ENCODE data around the gene DCAF17. TPM values are rescaled to one million over a fixed set of nuclear protein-coding genes. Genes with fewer than 3 reads are reported as not detected.

Gene DCAF17
- total and polyA plus RNA-seq, 2 of the 13 experiments (the other 11 are each of a cell fraction or from before 2014, with no cell fraction given), result 13.7 to 30.0 TPM

DNA sequence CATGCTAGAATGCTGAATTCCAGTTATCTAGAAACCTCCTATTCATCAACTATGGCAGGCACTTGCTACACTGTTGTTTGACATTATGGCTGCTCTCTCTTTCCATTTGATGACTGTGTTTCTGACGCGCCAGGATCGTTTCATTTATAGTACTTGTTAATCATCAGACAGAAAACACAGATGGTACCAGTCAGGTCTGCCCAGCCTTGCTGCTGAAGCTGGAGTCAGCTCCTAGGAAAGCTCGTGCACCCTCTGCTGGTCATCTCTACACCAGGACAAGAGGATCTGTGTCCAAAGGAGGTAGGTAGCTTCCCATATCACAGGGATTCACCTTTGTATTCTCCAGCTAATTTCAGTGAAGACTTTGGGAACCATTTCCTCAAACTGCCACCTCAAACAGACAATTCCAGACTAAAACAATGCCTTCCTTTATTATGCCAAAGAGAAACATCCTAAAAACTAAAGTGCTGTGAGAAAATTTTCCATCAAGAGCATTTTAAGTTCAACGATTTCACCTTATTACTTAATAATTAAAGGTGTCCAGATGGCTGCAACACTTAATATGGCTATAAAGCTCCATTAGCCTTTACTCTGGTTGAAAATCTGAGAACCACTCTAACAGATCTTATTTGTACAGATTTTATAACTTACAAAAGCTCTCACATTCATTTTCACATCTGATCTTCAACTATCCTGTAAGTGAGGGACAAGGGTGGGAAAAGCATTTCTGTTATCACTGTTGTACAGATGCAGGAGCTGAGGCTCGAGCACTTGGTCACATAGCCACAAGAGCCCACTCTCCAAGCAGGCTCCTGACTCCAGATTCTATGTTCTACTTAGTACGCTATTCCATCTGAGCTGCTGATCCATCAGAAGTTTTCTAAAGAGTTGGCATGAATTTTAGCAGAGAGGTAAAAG is 17.8 kb upstream of the DCAF17 start (continued):
- TF ChIP-seq ZBTB44 (CRISPR knock-in tag; IDR thresholded peaks at IDR 0.05) (no peak), SOX13 (IDR thresholded peaks at IDR 0.05) (no peak), SOX13 (CRISPR knock-in tag; conservative IDR thresholded peaks at IDR 0.05 in 1 of 2, IDR thresholded peaks at IDR 0.05 in 1 of 2) (0 out of 4 replicates have a peak, but pooled peaks of 1 of the 2 experiments have one; percentile 25), ARID2 (CRISPR knock-in tag; IDR thresholded peaks at IDR 0.05; ENCODE audit: borderline replicate concordance) (0 out of 2 replicates have a peak, but pooled peaks have one; percentile 32), HMGA1 (CRISPR knock-in tag; conservative IDR thresholded peaks at IDR 0.05) (no peak), ZNF3 (CRISPR knock-in tag; IDR thresholded peaks at IDR 0.05) (no peak), ZNF468 (CRISPR knock-in tag; IDR thresholded peaks at IDR 0.05) (no peak), NFE2L1 (CRISPR knock-in tag; IDR thresholded peaks at IDR 0.05; ENCODE audit: borderline replicate concordance) (no peak), ZNF207 (IDR thresholded peaks at IDR 0.05; ENCODE audit: borderline replicate concordance) (no peak), ZNF12 (CRISPR knock-in tag; IDR thresholded peaks at IDR 0.05) (peak; percentile 77; the same call in 1 of the 2 replicates), PCBP2 (optimal IDR thresholded peaks at IDR 0.05; ENCODE audit: low read depth, low read length, poor library complexity, severe bottlenecking) (no peak), CHCHD3 (CRISPR knock-in tag; IDR thresholded peaks at IDR 0.05) (no peak), ZNF274 (CRISPR knock-in tag; IDR thresholded peaks at IDR 0.05) (no peak), ZNF616 (CRISPR knock-in tag; IDR thresholded peaks at IDR 0.05; ENCODE audit: low read depth) (no peak), MAFF (IDR thresholded peaks at IDR 0.05; ENCODE audit: low read depth, low read length) (no peak), RXRB (CRISPR knock-in tag; IDR thresholded peaks at IDR 0.05; ENCODE audit: borderline replicate concordance) (peak; percentile 53; the same call in 1 of the 2 replicates), XBP1 (CRISPR knock-in tag; IDR thresholded peaks at IDR 0.05) (no peak), ADNP (CRISPR knock-in tag; IDR thresholded peaks at IDR 0.05) (no peak)
- TF ChIP-seq, protein P1, sequence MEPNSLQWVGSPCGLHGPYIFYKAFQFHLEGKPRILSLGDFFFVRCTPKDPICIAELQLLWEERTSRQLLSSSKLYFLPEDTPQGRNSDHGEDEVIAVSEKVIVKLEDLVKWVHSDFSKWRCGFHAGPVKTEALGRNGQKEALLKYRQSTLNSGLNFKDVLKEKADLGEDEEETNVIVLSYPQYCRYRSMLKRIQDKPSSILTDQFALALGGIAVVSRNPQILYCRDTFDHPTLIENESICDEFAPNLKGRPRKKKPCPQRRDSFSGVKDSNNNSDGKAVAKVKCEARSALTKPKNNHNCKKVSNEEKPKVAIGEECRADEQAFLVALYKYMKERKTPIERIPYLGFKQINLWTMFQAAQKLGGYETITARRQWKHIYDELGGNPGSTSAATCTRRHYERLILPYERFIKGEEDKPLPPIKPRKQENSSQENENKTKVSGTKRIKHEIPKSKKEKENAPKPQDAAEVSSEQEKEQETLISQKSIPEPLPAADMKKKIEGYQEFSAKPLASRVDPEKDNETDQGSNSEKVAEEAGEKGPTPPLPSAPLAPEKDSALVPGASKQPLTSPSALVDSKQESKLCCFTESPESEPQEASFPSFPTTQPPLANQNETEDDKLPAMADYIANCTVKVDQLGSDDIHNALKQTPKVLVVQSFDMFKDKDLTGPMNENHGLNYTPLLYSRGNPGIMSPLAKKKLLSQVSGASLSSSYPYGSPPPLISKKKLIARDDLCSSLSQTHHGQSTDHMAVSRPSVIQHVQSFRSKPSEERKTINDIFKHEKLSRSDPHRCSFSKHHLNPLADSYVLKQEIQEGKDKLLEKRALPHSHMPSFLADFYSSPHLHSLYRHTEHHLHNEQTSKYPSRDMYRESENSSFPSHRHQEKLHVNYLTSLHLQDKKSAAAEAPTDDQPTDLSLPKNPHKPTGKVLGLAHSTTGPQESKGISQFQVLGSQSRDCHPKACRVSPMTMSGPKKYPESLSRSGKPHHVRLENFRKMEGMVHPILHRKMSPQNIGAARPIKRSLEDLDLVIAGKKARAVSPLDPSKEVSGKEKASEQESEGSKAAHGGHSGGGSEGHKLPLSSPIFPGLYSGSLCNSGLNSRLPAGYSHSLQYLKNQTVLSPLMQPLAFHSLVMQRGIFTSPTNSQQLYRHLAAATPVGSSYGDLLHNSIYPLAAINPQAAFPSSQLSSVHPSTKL (CRISPR knock-in tag; IDR thresholded peaks at IDR 0.05), result peak; percentile 69
- TF ChIP-seq, protein P2, sequence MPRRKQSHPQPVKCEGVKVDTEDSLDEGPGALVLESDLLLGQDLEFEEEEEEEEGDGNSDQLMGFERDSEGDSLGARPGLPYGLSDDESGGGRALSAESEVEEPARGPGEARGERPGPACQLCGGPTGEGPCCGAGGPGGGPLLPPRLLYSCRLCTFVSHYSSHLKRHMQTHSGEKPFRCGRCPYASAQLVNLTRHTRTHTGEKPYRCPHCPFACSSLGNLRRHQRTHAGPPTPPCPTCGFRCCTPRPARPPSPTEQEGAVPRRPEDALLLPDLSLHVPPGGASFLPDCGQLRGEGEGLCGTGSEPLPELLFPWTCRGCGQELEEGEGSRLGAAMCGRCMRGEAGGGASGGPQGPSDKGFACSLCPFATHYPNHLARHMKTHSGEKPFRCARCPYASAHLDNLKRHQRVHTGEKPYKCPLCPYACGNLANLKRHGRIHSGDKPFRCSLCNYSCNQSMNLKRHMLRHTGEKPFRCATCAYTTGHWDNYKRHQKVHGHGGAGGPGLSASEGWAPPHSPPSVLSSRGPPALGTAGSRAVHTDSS (CRISPR knock-in tag; conservative IDR thresholded peaks at IDR 0.05), result no peak
- TF ChIP-seq, protein P3, sequence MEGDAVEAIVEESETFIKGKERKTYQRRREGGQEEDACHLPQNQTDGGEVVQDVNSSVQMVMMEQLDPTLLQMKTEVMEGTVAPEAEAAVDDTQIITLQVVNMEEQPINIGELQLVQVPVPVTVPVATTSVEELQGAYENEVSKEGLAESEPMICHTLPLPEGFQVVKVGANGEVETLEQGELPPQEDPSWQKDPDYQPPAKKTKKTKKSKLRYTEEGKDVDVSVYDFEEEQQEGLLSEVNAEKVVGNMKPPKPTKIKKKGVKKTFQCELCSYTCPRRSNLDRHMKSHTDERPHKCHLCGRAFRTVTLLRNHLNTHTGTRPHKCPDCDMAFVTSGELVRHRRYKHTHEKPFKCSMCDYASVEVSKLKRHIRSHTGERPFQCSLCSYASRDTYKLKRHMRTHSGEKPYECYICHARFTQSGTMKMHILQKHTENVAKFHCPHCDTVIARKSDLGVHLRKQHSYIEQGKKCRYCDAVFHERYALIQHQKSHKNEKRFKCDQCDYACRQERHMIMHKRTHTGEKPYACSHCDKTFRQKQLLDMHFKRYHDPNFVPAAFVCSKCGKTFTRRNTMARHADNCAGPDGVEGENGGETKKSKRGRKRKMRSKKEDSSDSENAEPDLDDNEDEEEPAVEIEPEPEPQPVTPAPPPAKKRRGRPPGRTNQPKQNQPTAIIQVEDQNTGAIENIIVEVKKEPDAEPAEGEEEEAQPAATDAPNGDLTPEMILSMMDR (CRISPR knock-in tag; IDR thresholded peaks at IDR 0.05), result peak; percentile 97
